Non-pigmented ciliary epithelial cell (primary cell): ENCODE data around the gene C16orf92.

Experiments
- DNase-seq: peaks from one replicate; pipeline ENCODE4 v3.0.0-alpha.2; 2010; ENCODE audit warnings: low read depth

The C16orf92 gene, protein sequence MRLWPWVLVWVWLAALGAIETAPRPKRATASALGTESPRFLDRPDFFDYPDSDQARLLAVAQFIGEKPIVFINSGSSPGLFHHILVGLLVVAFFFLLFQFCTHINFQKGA

DNA sequence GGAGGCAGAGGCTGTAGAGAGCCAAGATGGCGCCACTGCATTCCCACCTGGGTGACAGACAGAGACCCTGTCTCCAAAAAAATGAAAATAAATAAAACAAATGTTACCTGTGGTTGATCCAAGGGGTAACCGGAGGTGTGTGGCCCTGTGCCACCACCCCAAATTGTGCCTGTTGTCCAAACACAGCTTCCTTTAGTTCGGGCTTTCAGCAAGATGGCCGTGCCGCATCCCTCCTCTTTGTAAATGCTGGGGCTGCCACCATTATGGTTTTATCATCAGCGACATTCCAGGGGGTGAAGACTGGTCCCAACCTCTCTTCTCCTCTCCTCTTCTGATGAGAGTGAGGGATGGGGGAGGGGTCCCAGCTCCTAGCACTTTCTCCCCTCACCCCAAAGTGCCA, at the start of gene C16orf92:
TSS of gene C16orf92 (plus strand) at position 312 of the 400 bp plus-strand sequence. CDS start 143 bp downstream, outside the sequence.
- DNase-seq, result no peak

DNA sequence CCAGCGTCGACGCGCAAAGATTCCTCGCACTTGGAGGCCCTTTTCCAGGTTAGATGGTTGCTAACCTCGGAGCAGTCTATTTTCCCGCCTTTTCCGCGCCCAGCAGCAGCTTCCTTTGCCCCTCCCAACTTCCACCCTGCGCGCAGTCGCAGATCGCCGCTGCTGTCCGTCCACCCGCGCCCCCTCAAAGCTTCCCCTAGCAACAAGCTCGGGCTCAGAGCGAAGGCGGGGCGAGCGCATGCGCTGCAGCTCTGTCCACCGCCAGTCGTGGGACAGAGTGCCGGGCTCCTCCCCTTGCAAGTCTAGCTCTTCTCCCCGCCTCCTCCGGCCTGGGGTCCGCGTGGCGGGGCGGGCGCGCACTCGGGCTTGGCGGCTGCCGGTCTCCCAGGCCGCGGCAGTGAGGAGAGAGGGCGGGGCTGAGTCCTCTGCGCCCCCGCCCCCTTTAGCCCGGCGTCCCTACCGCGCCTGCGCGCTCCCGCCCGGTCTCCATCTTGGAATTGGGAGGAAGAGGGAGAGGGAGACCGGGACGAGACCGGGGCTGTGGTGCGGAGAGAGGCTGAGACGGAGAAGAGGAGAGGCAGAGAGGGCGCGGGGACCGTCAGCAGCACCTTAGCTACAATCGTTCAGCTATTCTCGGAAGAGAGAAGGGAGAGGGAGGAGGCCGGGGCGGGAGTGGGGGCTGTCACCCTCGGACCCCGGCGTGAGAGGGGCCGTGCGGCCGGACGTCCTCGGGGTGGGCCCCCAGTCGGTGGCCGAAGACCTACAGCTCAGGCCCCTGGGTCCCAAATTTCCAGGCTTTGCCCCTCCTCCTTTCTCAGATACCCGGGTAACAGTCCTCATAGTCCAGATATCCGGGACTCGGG, 49.4 kb upstream of the C16orf92 start, which contains the start of gene TAOK2:
TSS of gene TAOK2 (plus strand) at position 485 of the 863 bp plus-strand sequence. CDS start 3,905 bp downstream, outside the sequence.
- DNase-seq, result peak; percentile 95

DNA sequence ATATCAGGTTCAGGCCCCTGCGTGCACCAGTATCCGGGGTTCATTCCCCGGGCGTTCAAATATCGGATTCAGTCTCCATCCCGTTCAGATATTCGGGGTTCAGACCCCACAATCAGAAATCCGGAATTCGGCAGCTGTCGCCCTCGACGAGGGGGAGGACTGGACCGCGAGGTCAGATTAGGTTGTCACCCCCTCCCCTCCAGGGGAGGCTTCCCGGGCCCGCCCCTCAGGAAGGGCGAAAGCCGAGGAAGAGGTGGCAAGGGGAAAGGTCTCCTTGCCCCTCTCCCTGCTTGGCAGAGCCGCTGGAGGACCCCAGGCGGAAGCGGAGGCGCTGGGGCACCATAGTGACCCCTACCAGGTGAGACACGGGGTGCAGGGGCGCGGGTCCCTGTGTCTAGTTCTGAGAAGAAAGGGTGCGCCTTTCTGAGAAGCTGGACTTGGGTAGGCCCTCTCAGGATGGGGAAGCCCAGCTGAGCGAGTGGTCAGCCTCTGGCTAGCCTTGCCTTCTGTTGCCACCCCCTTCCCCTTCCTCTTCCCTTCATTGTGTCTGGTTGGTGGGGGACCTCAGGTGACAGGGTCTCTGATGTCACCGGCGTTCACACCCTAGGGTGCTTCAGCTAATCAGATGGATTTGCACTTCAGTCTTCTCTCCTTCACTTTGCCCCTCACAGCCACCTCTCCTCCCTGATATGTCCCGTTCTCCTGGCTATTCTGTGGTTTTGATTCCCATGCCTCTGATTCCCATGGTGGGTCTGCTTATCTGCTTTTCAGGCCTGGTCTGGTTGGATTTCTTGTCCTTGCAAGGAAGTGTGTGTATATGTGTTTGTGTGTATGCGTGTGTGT, 48.5 kb upstream of the C16orf92 start:
- no peak for DNase-seq

DNA sequence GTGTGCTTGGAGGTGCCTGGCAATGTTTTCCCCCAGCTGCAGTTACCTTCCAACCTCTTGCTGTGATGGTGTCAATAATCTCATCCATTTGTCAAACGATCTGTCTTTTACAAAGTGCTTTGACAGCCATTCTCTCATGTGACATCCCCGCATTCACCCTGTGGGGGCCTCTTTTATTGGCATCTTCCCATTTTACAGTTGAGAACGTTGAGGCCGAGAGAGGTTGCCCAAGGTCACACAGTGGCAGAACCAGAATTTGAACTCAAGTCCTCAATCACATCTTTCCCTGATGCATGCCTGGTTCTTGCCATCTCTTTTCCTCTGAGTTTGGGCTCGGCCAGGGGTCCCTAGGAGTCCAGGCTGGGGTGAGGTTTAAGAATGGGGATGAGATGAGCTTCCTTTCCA, 47.9 kb upstream of the C16orf92 start:
- no peak for DNase-seq

DNA sequence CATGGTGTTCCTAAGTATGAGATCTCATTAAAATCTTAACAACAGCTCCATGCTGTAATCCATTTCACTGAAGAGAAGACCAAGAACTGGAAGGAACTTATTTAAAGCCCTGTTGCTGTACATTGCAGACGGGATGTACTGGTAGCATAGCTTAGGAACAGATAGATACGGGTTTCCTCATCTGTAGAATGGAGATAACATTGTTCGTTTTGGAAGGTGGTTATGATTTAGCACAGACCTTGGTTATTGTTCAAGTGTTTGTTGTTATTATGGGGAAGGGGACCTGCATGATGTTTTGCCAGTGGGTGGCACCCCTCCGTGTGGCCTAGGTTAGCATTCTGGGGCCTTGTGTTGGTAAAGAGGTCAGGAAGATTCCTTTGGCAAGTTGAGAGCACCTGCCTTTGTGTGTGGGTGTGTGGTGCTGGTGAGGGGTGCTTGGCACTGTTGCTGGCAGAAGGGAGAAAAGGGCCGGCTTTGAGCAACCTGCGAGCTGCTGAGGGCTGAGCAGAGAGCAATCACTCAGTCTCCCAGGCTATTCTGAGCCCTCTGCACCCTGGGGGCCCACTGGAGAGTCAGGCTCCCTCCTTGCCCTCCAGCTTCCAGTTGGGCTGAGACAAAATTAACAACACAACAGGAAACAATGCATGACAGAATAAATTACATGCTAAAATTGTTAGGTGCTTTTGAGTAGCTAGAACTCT, 47.0 kb upstream of the C16orf92 start:
- DNase-seq, result no peak

DNA sequence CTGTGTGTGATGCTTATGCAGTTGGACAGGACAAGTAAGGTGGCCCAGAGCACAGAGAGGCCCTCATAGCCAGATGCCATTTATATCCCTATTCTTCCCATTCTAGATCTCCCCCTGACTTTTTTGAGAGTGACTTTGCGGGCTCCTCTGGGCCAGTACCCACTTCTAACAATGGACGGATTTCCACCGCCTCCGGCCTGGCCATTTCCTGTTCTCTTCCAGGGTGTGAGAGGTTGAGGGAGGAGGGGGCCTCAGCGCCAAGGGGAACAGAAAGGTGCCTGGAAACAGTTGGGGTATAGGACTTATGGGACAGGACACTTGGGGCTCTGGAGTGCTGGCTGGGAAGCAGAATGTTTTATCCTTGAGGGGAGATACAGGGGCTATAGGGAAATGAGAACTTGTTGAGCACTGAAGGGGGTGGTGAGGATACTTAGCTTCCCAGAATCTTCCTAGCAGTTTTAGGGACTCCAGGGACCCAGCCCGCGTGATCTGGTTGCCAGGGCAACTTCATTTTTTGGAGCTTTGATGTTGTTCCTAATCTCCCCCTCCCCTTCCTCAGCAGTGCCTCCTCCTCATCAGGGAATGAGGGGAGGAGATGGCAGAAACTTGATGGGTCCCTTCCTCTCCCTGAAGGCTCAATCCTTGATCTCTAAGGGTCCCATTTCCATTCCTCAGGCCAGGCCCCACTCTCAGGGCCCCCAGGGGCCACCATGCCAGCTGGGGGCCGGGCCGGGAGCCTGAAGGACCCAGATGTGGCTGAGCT, 45.8 kb upstream of the C16orf92 start:
- no peak for DNase-seq

DNA sequence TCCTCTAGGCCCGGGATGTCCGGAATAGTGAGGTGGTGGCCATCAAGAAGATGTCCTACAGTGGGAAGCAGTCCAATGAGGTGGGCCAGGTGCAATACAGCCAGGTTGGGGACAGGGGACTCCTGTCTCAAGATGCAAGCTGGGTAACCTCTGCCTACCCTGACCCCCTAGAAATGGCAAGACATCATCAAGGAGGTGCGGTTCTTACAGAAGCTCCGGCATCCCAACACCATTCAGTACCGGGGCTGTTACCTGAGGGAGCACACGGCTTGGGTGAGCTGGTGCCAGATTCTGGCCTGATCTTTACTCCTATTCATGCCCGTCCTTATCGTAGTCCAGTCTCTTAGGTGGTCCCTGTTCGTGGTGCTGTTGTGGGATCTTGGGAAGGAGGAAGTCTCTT, 44.9 kb upstream of the C16orf92 start:
- no peak for DNase-seq

DNA sequence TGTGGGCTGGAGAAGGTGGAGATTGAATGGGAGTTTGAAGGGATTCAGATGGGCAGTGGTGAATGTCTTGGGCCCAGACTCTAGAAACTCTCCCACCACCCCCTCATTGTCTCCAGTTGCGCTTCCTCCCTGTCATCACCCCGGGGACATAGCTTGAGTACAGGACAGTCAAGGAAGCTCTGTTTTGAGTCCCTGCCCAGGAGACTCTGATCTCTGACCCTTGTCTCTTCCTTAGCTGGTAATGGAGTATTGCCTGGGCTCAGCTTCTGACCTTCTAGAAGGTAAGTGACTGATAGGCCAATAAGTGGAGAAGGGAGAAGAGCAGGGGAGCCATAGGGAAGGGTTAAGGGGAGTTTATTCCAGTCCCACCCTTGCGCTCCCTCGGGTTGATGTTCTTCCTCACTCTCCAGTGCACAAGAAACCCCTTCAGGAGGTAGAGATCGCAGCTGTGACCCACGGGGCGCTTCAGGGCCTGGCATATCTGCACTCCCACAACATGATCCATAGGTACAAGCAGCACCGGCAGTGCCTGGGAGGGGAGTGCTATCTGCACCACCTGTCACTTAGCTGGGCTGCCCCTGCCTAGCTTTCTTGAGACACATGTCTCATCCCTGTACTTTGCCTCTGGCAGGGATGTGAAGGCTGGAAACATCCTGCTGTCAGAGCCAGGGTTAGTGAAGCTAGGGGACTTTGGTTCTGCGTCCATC, 44.3 kb upstream of the C16orf92 start:
- no peak for DNase-seq

DNA sequence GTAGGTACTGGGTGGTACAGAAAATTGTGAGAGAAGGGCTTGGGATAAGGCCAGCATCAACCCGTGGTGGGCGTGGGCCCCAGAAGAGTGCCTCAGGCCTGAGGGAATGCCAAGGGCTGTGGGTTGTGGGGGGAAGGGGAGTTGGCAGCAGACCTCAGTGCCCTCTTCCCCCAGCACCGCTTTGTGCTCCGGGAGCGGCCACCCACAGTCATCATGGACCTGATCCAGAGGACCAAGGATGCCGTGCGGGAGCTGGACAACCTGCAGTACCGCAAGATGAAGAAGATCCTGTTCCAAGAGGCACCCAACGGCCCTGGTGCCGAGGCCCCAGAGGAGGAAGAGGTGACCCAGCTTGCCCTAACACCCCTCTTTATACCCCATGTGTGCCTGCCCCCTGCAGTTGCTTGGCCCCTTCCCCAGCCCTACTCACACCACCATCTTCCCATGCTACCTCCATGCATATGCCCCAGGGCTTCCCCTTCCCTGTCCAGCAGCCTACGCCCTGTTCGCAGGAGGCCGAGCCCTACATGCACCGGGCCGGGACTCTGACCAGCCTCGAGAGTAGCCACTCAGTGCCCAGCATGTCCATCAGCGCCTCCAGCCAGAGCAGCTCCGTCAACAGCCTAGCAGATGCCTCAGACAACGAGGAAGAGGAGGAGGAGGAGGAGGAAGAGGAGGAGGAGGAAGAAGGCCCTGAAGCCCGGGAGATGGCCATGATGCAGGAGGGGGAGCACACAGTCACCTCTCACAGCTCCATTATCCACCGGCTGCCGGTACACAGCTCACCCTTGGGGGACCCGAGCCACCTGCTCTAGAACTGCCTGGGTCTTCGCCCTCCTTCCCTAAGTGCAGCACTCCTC, 40.2 kb upstream of the C16orf92 start:
- DNase-seq, result no peak

DNA sequence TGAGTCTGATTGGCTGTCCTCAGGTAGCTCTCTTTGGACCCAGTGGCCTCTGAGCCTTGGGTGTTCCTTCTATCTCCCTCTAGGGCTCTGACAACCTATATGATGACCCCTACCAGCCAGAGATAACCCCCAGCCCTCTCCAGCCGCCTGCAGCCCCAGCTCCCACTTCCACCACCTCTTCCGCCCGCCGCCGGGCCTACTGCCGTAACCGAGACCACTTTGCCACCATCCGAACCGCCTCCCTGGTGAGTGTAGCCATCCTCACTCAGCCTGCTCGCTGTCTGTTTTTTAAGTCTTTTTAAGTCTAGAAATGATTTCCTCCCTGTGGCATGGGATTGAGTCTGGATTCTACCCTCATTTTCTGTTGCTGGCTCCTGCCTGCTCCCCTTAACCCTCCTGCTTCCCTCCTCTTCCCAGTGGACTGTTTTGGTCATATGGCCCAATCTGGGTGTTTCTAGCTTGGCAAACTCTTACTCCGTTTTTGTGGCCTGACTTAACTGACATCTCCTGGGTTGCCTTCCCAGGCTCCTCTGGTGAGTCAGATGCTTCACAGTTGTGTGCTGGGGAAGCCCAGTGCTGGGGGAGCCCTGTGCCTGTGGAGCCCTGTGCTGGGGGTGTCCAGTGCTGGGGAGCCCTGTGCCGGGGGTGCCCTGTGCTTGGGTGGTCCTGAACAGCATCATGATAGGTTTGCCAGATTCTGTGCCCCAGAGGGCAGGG, 39.4 kb upstream of the C16orf92 start:
- DNase-seq, result no peak

DNA sequence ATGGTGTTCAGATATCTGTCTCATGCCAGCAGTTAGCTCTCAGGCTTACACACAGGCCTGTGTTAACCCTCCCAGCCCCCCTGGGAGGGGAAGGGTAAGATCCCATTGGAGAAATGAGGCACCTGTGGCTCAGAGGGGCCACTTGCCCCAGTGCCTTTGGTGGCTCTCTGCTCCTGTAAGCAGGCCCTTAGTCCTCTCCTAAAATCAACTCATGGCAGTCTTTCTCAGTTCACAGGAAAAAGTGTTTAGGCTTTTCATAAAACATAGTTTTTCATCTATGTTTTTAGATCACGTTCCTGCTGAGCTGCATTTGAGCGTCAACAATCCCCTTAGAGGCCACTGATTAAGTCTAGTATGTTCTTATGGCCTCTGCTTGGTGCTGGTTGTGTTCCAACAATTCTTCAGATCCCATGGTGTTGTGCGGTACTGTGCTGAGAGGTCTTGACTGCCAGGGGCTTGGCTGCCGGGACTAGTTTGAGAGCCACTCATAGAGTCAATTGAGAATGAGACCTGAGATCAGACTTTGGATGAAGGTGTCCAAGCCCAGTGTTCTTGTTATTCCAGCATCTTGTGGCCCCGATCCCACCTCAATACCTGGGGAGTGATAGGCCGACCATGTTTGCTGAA, 38.7 kb upstream of the C16orf92 start:
- DNase-seq, result no peak

DNA sequence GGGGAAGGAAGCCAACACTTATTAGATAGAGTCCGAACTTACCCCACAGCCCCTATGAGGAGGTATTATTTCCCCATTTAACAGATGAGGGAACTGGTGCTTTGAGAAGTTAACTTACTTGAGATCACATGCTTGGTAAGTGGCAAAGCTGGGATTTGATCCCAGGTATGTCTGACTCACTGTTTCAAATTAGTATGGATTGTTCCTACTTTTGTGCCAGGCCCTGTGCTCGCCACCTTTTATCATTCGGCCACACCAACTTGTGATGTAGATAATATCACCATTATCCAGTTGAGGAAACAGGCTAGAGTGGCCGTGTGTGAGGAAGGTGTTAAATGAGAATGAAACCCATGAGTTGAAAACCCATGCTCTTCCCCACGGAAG, 38.2 kb upstream of the C16orf92 start:
- no peak for DNase-seq

DNA sequence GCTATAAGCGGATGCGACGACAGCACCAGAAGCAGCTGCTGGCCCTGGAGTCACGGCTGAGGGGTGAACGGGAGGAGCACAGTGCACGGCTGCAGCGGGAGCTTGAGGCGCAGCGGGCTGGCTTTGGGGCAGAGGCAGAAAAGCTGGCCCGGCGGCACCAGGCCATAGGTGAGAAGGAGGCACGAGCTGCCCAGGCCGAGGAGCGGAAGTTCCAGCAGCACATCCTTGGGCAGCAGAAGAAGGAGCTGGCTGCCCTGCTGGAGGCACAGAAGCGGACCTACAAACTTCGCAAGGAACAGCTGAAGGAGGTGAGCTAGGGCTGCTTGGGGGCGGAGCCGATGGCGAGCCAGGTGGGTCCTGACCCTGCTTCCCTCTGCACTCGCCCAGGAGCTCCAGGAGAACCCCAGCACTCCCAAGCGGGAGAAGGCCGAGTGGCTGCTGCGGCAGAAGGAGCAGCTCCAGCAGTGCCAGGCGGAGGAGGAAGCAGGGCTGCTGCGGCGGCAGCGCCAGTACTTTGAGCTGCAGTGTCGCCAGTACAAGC, 37.7 kb upstream of the C16orf92 start:
- DNase-seq, result no peak

DNA sequence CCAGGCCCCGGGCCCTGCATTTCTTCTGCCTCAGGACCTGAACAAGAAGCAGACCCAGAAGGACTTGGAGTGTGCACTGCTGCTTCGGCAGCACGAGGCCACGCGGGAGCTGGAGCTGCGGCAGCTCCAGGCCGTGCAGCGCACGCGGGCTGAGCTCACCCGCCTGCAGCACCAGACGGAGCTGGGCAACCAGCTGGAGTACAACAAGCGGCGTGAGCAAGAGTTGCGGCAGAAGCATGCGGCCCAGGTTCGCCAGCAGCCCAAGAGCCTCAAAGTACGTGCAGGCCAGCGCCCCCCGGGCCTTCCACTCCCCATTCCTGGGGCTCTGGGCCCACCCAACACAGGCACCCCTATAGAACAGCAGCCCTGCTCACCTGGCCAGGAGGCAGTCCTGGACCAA, 36.8 kb upstream of the C16orf92 start:
- DNase-seq, result no peak

DNA sequence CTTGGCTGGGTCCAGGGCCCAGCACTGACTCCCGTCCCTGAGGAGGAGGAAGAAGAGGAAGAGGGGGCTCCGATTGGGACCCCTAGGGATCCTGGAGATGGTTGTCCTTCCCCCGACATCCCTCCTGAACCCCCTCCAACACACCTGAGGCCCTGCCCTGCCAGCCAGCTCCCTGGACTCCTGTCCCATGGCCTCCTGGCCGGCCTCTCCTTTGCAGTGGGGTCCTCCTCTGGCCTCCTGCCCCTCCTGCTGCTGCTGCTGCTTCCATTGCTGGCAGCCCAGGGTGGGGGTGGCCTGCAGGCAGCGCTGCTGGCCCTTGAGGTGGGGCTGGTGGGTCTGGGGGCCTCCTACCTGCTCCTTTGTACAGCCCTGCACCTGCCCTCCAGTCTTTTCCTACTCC, 36.1 kb upstream of the C16orf92 start:
- DNase-seq, result no peak

DNA sequence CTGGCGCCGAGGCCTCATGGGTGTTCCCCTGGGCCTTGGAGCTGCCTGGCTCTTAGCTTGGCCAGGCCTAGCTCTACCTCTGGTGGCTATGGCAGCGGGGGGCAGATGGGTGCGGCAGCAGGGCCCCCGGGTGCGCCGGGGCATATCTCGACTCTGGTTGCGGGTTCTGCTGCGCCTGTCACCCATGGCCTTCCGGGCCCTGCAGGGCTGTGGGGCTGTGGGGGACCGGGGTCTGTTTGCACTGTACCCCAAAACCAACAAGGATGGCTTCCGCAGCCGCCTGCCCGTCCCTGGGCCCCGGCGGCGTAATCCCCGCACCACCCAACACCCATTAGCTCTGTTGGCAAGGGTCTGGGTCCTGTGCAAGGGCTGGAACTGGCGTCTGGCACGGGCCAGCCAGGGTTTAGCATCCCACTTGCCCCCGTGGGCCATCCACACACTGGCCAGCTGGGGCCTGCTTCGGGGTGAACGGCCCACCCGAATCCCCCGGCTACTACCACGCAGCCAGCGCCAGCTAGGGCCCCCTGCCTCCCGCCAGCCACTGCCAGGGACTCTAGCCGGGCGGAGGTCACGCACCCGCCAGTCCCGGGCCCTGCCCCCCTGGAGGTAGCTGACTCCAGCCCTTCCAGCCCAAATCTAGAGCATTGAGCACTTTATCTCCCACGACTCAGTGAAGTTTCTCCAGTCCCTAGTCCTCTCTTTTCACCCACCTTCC, 35.5 kb upstream of the C16orf92 start:
- DNase-seq, result no peak

DNA sequence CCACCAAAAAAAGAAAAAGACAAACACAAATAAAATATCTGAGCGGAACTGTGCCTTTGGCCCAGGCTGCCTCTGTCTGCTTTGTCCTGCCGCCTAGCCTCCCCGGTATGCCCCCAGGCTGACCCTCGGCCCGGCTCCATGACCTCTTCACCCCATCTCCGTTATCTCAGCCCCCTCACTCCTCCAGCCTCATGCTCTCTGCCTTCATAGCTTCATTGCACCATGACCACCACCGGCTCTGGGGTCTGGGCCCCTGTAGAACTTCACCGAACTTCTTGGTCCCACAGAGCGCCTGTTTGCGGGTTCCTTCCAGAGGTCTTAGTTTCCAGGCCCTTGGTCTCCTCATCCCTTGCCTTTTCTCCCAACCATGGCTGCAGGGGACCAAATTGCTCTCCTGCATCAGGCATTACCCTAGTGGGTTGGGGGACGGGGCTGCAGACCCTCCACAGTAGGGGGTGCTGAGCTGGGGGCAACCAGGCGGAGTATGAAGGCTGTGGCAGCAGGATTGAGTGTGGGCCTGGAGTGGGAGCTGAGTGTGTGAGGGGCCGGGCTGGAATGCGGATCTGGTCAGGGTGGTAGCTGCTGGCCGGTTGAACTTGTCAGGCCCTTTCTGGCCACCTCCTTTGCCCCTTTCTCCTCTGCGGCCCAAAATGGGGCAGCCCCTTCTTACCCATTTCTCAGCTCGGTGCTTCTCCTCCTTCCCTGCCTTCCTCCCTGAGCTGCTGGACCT, 34.5 kb upstream of the C16orf92 start:
- DNase-seq, result no peak
